NCI-H187 treated with DMSO at 0.1 percent for 48 hours (cell line): Measurements from ENCODE around the gene ATP5ME.
"Not testable (repeated sequence)": the region's sequence is repeated elsewhere in the genome, so short reads cannot be mapped to it uniquely, and the experiment has no call there.

Source experiments
- DNase-seq: peaks from one replicate; lab custom pipeline; 2025; lab: John Stamatoyannopoulos, UW

Gene ATP5ME

GRCh38 chr4:654503-654845 lies 19.6 kb downstream of the ATP5ME start:
- DNase-seq, result no peak

DNA sequence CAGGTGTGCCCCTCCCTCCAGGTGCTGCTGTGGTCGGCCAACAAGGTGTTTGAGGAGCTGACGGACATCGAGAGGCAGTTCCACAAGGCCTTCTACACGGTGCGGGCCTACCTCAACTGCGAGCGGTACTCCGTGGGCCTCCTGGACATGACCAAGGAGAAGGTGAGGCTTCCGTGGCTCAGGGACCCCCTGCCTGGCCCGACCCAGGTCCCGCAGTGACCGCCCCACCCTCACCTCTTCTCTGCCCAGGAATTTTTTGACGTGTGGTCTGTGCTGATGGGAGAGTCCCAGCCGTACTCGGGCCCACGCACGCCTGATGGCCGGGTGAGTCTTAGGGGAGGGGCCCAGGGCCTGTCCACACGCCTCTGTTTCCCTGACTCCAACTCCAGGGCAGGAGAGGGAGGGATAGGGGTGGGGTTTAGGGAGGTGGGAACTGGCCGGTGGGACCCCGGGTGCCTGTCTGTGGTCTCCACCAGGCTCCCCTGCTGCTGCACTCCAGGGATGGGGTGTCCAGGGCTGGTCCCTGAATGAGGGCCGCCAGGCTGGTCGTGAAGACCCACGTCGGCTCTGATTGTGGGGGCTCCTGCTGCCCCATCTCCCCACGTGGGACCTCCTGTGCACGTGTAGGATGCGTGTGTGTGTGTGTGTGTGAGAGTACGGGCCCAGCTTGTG lies 20.1 kb downstream of the ATP5ME start:
- DNase-seq, result no peak

DNA sequence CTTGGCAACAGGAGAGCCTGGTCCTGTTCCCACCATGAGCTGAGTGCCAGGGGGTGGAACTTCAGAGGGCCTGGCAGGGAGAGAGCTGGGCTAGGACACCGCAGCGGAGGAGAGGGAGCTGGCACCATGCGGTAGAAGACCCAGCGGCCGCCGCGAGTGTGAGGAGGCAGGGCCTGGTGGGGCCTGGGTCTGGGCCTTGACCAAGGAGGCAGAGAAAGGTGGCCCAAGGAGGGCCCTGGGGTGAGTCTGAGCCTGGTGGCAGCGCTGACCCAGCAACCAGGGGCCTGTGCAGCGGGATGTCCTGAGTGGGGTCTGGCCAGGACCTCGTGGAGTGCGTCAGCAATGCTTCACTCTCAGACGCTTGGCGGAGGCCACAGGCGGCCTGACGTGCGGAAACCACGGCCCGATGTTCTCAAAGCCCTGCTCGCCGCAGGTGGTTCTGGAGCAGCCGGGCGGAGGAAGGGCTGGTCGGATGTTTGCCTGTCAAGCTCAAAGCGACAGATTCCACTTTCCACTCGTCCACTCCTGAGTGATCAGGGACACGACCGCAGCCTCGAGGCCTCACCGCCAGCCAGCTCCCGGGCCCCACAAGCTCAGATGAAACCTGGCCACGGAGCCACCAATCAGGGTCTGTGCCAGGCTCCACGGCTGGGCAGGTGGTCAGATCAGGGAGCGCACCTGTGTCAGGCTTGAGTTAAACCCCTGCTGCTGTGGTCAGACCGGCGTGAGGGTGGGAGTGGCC lies 20.8 kb downstream of the ATP5ME start:
- DNase-seq, result no peak

- DNase-seq, result no peak
Observed at GRCh38 chr4:651884-652642, 22.0 kb downstream of the ATP5ME start.

DNA sequence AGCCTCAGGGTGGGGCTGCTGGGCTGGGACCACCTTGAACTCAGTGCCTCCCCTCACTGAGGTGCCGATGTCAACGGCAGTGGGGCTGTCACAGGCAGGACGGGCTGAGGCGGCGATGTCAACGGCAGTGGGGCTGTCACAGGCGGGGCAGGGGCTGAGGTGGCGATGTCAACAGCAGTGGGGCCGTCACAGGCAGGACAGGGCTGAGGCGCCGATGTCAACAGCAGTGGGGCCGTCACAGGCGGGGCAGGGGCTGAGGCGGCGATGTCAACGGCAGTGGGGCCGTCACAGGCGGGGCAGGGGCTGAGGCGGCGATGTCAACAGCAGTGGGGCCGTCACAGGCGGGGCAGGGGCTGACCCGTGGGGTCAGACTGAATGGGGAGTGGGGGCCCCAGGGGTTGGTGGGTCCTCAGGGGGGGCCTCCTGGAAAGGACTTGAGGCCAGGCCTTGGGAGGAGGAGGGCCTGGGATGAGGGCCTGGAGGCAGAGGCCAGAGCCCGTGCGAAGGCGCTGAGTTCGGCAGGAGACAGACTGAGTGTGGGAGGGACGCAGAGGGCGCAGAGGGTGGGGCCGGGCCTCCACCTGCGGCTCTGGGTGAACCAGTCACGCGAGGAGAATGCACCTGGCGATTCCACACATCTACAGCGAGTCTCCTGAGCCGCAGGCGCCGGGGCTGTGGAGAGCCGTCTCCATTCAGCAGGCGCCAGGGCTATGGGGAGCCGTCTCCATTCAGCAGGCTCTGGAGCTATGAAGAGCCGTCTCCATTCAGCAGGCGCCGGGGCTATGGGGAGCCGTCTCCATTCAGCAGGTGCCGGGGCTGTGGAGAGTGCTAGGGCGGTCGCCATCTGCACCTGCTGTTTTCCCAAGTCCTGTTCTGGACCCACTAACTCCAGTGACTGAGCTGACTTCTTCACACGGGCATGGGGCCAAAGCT lies 22.9 kb downstream of the ATP5ME start:
- DNase-seq, result peak; percentile 64

GRCh38 chr4:650461-650860 lies 23.6 kb downstream of the ATP5ME start:
- no peak for DNase-seq

GRCh38 chr4:649751-650310 lies 24.2 kb downstream of the ATP5ME start:
- no peak for DNase-seq

GRCh38 chr4:649293-649625 lies 24.8 kb downstream of the ATP5ME start:
- no peak for DNase-seq

- peak; percentile 43 for DNase-seq
Observed at GRCh38 chr4:648579-649292, 25.3 kb downstream of the ATP5ME start.

GRCh38 chr4:647481-647880 lies 26.6 kb downstream of the ATP5ME start:
- no peak for DNase-seq

- DNase-seq, result no peak
Observed at GRCh38 chr4:646460-646859, 27.6 kb downstream of the ATP5ME start.

DNA sequence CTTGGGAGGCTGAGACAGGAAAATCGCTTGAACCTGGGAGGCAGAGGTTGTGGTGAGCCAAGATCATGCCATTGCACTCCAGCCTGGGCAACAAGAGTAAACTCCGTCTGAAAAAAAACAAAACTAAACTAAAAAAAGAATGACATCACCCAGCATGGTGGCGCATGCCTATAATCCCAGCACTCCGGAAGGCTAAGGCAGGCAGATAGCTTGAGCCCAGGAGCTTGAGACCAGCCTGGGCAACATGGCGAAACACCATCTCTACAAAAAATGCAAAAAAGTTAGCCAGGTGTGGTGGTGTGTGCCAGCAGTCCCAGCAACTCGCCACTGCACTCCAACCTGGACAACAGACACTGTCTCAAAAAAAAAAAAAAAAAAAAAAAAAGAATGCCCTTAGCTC lies 31.7 kb downstream of the ATP5ME start:
- DNase-seq, result not testable (repeated sequence)

- DNase-seq, result no peak
Observed at GRCh38 chr4:637536-638280, 36.4 kb downstream of the ATP5ME start.

DNA sequence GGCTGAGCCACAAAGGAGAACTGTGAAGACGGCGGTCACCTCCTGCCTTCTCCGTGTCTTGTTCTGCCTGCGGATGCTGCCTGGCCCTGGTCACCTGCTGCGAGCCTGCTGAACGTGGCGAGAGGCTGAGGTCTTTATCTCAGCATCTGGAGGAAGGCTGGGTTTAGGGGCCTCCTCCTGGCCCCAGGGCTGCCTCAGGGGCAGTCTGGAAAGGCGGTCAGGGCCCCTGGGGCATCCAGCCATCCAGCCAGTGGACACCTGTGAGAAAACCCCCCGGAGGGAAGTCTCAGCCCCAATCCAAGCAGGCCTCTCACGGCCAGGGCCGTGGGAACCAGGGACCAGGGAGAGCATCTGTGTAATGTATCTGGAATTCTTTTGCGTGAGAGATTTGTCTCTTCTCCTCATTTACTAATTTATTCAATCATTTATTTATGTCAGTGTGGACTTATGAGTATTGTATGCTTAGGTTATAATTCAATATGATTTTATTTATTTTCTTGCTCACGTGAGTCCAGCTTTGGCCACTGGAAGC lies 37.4 kb downstream of the ATP5ME start:
- DNase-seq, result no peak

- no peak for DNase-seq
Observed at GRCh38 chr4:635851-636627, 38.0 kb downstream of the ATP5ME start.

DNA sequence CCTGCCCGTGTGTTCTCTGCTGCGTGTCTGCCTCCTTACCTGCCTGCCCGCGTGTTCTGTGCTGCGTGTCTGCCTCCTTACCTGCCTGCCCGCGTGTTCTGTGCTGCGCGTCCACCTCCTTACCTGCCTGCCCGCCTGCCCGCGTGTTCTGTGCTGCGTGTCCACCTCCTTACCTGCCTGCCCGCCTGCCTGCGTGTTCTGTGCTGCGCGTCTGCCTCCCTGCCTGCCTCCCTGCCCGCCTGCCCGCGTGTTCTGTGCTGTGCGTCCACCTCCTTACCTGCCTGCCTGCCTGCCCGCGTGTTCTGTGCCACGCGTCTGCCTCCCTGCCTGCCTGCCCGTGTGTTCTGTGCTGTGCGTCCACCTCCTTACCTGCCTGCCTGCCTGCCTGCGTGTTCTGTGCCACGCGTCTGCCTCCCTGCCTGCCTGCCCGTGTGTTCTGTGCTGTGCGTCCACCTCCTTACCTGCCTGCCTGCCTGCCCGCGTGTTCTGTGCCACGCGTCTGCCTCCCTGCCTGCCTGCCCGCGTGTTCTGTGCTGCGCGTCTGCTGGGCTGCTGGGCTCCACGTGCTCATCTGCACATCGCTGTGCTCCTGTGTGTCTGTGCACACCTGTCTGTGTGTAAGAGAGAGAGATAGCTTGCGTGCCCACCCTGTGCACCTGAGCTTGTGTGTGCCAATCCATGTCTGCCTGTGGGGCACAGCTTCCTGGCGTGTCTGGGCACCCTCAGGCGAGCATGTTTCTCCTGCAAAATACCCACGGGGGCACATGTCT lies 38.8 kb downstream of the ATP5ME start:
- not testable (repeated sequence) for DNase-seq

DNA sequence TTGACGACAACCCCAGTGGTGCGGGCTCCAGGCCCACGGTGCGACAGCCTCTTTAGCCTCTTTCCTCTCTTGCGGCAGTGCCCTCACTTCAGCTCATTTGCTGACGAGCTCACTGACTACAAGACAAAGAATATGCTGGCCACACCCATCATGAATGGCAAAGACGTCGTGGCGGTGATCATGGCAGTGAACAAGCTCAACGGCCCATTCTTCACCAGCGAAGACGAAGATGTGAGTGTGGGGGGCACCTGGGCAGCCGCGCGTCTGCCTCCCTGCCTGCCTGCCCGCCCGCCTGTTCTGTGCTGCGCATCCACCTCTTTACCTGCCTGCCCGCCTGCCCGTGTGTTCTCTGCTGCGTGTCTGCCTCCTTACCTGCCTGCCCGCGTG lies 39.5 kb downstream of the ATP5ME start:
- no peak for DNase-seq

GRCh38 chr4:633976-634598 lies 40.0 kb downstream of the ATP5ME start:
- no peak for DNase-seq
